GM18508 (cell line): Measurements from ENCODE around the gene MZB1.
"Not testable (repeated sequence)": the region's sequence is repeated elsewhere in the genome, so short reads cannot be mapped to it uniquely, and the experiment has no call there.

Source experiments
- ATAC-seq: cut with Tn5 transposase; IDR thresholded peaks from one replicate; pipeline ENCODE4 v1.9.1; 2021; ENCODE audit warnings: moderate number of reproducible peaks; ENCODE audit not compliant: insufficient read depth, unreplicated experiment

The MZB1 gene

GRCh38 chr5:139379626-139380449, 9.9 kb downstream of the MZB1 start:
- no peak for ATAC-seq

DNA sequence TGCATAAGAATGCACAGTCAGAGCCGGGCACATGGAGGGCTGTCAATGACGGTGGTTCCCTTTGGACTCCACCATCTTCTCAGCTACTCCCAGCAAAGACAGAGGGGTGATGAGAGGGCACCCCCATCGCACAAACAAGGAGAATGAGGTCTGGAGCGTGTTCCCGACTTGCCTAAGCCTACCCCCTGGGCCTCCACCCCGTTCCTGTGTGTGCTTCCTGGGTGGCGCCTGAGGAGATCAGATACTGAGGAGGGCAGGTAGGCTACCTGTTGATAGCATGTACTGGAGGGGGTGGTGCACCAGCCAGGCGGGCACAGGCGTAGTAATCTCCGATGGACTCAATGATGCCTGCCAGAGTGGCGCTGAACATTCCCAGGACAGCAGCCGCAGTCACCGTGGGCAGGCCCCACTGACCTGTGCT, 10.8 kb downstream of the MZB1 start:
- no peak for ATAC-seq

DNA sequence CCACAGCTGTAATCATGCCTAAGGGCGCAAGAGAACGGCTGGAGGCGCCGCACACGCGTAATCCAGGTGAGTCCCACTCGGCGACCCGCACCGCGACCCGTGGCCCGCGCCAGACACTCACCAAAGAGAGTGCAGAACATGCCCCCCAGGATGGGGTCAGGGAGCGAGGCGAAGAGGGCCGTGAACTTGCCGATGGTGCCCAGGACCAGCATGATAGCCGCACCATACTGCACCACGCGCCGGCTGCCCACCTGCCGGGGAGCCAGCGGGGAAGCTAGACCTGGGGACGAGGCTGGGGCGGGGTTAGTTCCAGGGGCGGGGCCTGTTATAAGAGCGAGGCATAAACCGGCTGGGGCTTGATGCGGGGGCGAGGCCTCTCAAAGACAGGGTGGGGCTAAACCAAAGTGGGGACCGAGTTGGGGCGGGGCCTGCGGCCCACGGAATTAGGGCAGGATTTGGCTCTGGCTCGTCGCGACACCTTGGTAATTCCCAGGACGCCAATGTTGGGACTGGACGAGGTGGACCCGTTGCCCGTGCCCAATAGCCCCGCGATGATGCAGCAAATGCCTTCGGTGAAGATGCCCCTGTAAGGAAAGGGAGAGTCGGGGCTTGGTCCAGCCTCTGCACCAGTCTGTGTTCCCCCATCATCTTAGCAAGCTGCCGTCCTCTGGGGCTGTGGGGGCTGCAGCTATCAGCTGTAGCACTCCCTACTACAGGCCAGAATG, 11.4 kb downstream of the MZB1 start:
- ATAC-seq = no peak

- no peak for ATAC-seq
Observed at GRCh38 chr5:139377226-139377625, 12.5 kb downstream of the MZB1 start.

- no peak for ATAC-seq
Observed at GRCh38 chr5:139376364-139376763, 13.3 kb downstream of the MZB1 start.

DNA sequence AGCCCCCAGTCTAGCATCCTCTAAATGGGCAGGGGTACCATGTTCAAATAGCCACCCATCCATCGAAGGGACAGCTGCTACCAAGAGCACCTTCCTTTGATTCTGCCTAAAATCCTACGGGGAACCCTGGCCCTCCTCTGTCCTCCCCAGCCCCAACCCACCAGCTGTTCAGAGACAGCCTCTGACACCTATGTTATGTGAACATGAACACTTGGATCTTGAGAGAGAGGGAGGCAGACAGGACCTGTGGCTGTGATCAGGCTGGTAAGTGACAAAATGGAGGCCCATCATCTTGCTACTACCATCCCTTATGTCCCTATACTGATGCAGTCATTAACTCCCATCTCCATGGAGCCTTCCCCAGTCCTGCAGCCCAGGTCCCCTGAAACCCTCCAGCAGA, 14.8 kb downstream of the MZB1 start:
- no peak for ATAC-seq

DNA sequence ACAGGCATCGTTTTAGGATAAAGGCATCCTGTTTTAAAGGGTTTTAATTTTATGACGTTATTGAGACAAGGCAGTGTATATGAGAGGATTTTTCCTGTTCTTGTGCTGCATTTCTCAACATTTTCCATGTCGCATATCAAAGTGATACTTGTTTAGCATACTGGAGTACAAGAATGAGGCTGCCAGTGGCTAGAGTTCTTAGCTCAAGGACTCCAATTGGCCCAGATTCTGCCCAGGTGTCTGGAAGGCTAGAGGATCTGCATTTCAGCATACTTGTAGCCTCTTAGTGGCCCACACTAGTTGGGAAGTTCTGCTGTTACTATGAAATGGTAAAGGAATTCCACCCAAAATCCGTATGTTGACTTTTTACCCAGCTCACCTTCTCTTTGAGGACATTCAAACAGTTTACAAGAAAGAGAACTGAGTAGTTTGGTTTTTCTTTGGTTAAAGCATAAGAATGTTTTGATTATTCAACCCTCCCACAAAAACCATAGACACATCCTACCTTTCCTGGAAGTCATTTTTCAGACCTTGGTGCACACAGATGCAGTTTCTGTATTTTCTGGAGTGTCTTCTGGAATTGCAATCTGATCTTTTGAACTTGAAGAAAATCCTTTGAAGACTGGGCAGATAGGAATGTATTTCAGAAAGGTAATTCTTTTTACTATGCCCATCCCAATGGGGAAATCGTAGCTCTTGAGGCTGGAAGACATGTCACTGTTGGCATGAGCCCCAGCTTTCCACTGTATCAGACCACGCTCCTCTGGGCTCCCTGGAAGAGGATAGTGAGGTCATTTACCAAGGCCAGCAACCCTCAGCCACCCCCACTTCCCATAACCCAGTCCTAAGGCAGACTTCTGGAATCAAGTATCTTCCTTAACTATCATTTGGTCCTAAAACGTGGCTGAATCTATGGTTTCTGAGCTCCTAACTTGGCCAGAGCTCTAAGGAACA, 18.0 kb downstream of the MZB1 start:
- no peak for ATAC-seq

GRCh38 chr5:139369181-139369580, 20.5 kb downstream of the MZB1 start:
- ATAC-seq = no peak

DNA sequence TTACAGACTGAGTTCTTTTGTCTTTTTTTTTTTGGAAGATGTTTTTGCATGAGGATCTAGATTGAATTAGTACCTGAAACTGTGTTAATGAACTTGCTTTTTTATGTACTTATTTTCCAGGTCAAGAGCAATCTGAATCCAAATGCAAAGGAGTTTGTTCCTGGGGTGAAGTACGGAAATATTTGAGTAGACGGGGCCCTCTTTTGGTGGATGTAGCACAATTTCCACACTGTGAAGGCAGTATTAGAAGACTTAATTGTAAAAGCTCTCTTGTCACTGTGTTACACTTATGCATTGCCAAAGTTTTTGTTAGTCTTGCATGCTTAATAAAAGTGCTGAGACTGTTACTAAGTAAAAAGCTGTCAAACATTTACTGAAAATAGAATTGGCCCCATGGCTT, 21.1 kb downstream of the MZB1 start:
- no peak for ATAC-seq

- no peak for ATAC-seq
Observed at GRCh38 chr5:139364466-139364865, 25.2 kb downstream of the MZB1 start.

DNA sequence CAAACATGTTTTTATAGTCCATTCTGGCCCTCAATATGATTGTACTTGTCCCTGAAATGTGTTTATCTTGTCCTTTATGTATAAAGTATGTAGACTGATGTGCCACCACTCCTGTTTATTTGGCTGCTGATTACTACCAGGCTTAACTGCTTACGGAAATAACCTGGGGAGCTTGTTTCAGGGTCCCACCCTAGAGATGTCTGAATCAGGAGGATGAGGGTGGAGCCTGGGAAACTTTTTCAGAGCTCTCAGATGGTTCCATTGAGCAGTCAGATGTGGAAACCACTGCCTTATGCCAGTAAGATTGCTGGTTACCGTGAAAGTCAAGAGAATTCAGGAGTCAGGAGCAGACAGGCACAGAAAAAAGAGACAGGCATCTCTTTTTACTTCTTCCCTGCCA, 25.8 kb downstream of the MZB1 start:
- ATAC-seq = no peak

GRCh38 chr5:139361835-139362429, 27.8 kb downstream of the MZB1 start:
- no peak for ATAC-seq

DNA sequence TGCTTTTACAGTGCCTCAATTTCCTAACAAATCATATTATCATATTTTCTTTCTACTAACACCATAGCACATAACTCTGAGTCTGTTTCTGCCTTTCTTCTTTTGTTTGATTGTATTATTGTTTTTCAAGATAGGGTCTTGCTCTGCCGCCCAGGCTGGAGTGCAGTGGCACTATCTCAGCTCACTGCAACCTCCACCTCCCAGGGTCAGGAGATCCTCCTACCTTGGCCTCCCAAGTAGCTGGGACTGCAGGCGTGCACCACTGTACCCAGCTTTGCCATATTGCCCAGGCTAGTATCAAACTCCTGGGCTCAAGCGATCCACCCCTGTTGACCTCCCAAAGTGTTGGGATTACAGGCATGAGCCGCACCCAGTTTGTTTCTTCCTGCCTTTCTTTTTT, 29.3 kb downstream of the MZB1 start:
- no peak for ATAC-seq

GRCh38 chr5:139358064-139358463, 31.6 kb downstream of the MZB1 start:
- ATAC-seq = no peak

DNA sequence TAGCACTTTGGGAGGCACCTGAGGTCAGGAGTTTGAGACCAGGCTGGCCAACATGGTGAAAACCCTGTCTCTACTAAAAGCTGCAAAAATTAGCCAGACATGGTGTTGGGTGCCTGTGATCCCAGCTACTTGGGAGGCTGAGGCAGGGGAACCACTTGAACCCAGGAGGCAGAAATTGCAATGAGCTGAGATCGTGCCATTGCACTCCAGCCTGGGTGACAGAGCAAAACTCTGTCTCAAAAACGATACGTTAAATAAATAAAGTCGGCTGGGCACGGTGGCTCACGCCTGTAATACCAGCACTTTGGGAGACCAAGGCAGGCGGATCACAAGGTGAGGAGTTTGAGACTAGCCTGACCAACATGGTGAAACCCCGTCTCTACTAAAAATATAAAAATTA, 33.8 kb downstream of the MZB1 start:
- ATAC-seq = not testable (repeated sequence)

DNA sequence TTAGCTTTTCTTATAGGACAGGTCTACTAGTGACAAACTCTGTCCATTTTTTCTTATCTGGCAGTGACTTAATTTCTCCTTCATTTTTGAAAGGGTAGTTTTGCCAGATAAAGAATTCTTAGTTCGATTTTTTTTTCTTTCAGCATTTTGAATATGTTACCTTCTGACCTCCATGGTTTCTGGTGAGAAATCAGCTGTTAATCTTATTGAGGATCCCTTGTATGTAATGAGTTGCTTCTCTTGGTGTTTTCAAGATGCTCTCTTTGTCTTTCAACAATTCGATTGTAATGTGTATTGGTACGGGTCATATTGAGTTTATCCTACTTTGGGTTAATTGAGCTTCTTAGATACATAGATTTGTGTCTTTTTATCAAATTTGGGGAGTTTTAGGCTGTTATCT, 35.5 kb downstream of the MZB1 start:
- no peak for ATAC-seq

GRCh38 chr5:139347863-139348262, 41.9 kb downstream of the MZB1 start:
- ATAC-seq = not testable (repeated sequence)

DNA sequence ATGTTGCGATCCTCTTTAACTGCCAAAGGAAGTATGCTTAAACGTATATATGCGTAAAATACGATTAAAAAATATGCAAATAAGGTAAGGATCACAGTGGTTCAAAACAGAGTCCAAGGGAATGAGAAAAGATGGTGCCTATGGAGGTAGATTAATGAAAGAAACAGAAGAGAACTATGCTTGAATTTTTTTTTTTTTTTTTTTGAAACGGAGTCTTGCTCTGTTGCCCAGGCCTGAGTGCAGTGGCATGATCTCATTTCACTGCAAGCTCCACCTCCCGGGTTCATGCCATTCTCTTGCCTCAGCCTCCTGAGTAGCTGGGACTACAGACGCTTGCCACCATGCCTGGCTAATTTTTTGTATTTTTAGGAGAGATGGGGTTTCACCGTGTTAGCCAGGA, 44.3 kb downstream of the MZB1 start:
- ATAC-seq = not testable (repeated sequence)

DNA sequence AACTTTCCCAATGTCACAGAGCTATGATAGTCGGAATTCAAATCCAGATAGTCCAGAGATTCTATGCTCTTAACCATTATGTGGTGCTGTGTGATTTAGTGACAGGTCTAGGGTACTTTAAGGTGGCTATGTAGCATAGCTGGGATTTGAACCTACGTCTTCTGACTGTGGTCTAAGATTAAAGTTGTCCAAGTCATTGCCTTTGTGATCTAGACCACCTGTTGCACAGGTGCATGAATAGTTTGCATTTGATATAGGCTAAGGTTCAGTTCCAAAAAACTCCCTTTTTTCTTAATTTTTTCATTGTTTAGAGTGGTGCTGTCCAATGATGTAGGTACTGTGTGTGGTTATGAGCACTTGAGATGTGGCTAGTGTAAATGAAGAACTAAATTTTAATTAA, 45.5 kb downstream of the MZB1 start:
- no peak for ATAC-seq

DNA sequence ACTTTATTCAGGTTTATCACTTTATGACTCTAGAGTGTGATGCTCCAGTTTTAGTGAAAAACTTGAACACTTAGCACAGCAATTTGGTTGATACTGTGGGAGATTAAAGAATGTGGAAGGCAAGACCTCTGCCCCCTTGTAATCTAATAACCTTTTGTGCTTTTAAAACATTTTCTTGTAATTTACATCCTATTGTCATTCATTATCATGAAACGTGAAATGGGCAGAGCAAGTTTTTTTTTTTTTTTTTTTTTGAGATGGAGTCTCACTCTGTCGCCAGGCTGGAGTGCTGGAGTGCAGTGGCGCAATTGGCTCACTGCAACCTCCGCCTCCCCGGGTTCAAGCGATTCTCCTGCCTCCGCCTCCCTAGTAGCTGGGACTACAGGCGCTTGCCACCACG, 46.2 kb downstream of the MZB1 start:
- ATAC-seq = no peak
